DND-41 (cell line): ENCODE data around the gene COG5.

Experiments used
- CTCF ChIP-seq: IDR thresholded peaks from 2 replicates; pipeline ENCODE4 v1.5.1; 2012; ENCODE audit warnings: borderline replicate concordance, low read length, moderate library complexity, mild to moderate bottlenecking; ENCODE audit not compliant: poor library complexity, severe bottlenecking; ENCODE audit errors: extremely low read depth
- EZH2 ChIP-seq: IDR thresholded peaks from 3 replicates; pipeline ENCODE4 v1.6.1; 2012; ENCODE audit warnings: borderline replicate concordance, low read depth, mild to moderate bottlenecking, moderate library complexity, low read length, inconsistent platforms; ENCODE audit not compliant: severe bottlenecking

GRCh38 chr7:107372298-107372697 lies 191.4 kb downstream of the COG5 start:
- no peak for TF ChIP-seq CTCF
- TF ChIP-seq EZH2: no peak
